Neural cell (in vitro differentiated cells): ENCODE data around the gene MAN2B2. TPM values are rescaled to one million over a fixed set of nuclear protein-coding genes. Genes with fewer than 3 reads are reported as not detected.

Experiments used
- H2AFZ ChIP-seq: fragments of 200-600, 300-800 bp; sonication (generic), shearing (Covaris generic); 2 replicates; pipeline ENCODE4 v1.6.0; 2014; ENCODE audit warnings: low read depth, mild to moderate bottlenecking, antibody characterized with exemption, low read length, moderate library complexity
- H3F3A ChIP-seq: fragments of 200-600 bp; shearing (Covaris generic); 2 replicates; pipeline ENCODE4 v1.6.1; 2016; ENCODE audit warnings: mild to moderate bottlenecking, moderate library complexity, mixed read lengths, antibody characterized with exemption, low read length; ENCODE audit not compliant: insufficient read depth, poor library complexity, severe bottlenecking
- H3K27ac ChIP-seq: fragments of 200-600, 300-800 bp; sonication (generic), shearing (Covaris generic); 2 replicates; pipeline ENCODE4 v1.5.1; 2014; ENCODE audit warnings: mild to moderate bottlenecking, low read length, moderate library complexity
- H3K27me3 ChIP-seq: fragments of 300-800, 200-600 bp; sonication (generic), shearing (Covaris generic); 2 replicates; pipeline ENCODE4 v1.6.0; 2014; ENCODE audit warnings: mild to moderate bottlenecking, low read depth, low read length, moderate library complexity; ENCODE audit not compliant: insufficient read depth
- H3K36me3 ChIP-seq: fragments of 300-800, 200-600 bp; sonication (generic), shearing (Covaris generic); 2 replicates; pipeline ENCODE4 v1.5.1; 2014; ENCODE audit warnings: mild to moderate bottlenecking, antibody characterized with exemption, low read length, moderate library complexity; ENCODE audit not compliant: insufficient read depth
- H3K4me2 ChIP-seq: fragments of 300-800, 200-600 bp; sonication (generic), shearing (Covaris generic); 2 replicates; pipeline ENCODE4 v1.6.0; 2014; ENCODE audit warnings: mild to moderate bottlenecking, low read length
- H3K4me3 ChIP-seq: fragments of 300-800, 200-600 bp; sonication (generic), shearing (Covaris generic); 2 replicates; pipeline ENCODE4 v1.5.1; 2014; ENCODE audit warnings: mild to moderate bottlenecking, low read length, moderate library complexity
- H3K79me2 ChIP-seq: fragments of 200-600 bp; shearing (Covaris generic); replicated peaks from 2 replicates; pipeline ENCODE4 v1.6.0; 2014; ENCODE audit warnings: mild to moderate bottlenecking, low read length, moderate library complexity; ENCODE audit not compliant: insufficient read depth
- H3K9ac ChIP-seq: fragments of 300-800, 200-600 bp; sonication (generic), shearing (Covaris generic); 2 replicates; pipeline ENCODE4 v1.6.1; 2016; ENCODE audit warnings: mild to moderate bottlenecking, low read length, mixed read lengths
- H3K9me2 ChIP-seq: fragments of 200-600 bp; shearing (Covaris generic); 2 replicates; pipeline ENCODE4 v1.6.1; 2016; ENCODE audit warnings: mild to moderate bottlenecking, low read length, mixed read lengths; ENCODE audit not compliant: insufficient read depth
- H3K9me3 ChIP-seq: fragments of 200-600, 300-800 bp; sonication (generic), shearing (Covaris generic); 2 replicates; pipeline ENCODE4 v1.6.1; 2016; ENCODE audit warnings: mild to moderate bottlenecking, mixed run types, low read length, moderate library complexity, mixed read lengths
- H4K20me1 ChIP-seq: fragments of 200-600 bp; shearing (Covaris generic); 2 replicates; pipeline ENCODE4 v1.6.1; 2016; ENCODE audit warnings: mild to moderate bottlenecking, mixed run types; ENCODE audit not compliant: insufficient read depth
- CTCF ChIP-seq: fragments of 450-650 bp; IDR thresholded peaks from 2 replicates; pipeline ENCODE4 v1.5.1; 2014; ENCODE audit warnings: antibody characterized with exemption, mild to moderate bottlenecking, moderate library complexity; ENCODE audit not compliant: poor library complexity, severe bottlenecking
- EP300 ChIP-seq: fragments of 450-650 bp; conservative IDR thresholded peaks from 2 replicates; pipeline ENCODE4 v1.6.1; 2014; ENCODE audit warnings: antibody characterized with exemption, mild to moderate bottlenecking, moderate library complexity; ENCODE audit not compliant: poor library complexity, severe bottlenecking
- EZH2 ChIP-seq: fragments of 200-600, 300-800 bp; shearing (Covaris generic), sonication (generic); IDR thresholded peaks from 2 replicates; pipeline ENCODE4 v1.6.1; 2014; ENCODE audit warnings: antibody characterized with exemption, low read length, borderline replicate concordance, mild to moderate bottlenecking; ENCODE audit not compliant: insufficient read depth, poor library complexity, severe bottlenecking
- MXI1 ChIP-seq: fragments of 450-650 bp; conservative IDR thresholded peaks from 2 replicates; pipeline ENCODE4 v1.6.1; 2014; ENCODE audit warnings: antibody characterized with exemption, mild to moderate bottlenecking; ENCODE audit not compliant: poor library complexity, severe bottlenecking
- POLR2AphosphoS5 ChIP-seq: IDR thresholded peaks from 2 replicates; pipeline ENCODE4 v1.6.1; 2012
- RAD21 ChIP-seq: fragments of 450-650 bp; conservative IDR thresholded peaks from 2 replicates; pipeline ENCODE4 v1.6.1; 2014; ENCODE audit warnings: antibody characterized with exemption, mild to moderate bottlenecking, moderate library complexity
- REST ChIP-seq: IDR thresholded peaks from 2 replicates; pipeline ENCODE4 v1.6.1; 2012; ENCODE audit warnings: borderline replicate concordance
- SMC3 ChIP-seq: fragments of 450-650 bp; conservative IDR thresholded peaks from 2 replicates; pipeline ENCODE4 v1.6.1; 2014; ENCODE audit warnings: antibody characterized with exemption, mild to moderate bottlenecking, moderate library complexity; ENCODE audit not compliant: poor library complexity
- TAF1 ChIP-seq: IDR thresholded peaks from 2 replicates; pipeline ENCODE4 v1.6.1; 2012; ENCODE audit warnings: low read depth
- polyA plus RNA-seq: library from polyadenylated mRNA; depleted of rRNA; stranded (reverse); fragments of >200 nt; gene quantifications from 2 replicates; pipeline ENCODE4 v1.2.3, GENCODE V29; 2014

Gene MAN2B2
- polyA plus RNA-seq, 1 donor from 2014 or later, result 7.5 TPM

GRCh38 chr4:6526156-6526555, 48.8 kb upstream of the MAN2B2 start:
- no peaks in the 10 kb centered on the region for H3K9me3 ChIP-seq
- no peak overlapping the region for H3K27ac ChIP-seq
- no peak overlapping the region for H3K4me3 ChIP-seq
- H3K27me3 ChIP-seq, result no peaks in the 10 kb centered on the region
- no peaks in the 10 kb centered on the region for H3K36me3 ChIP-seq
- no peak overlapping the region for H2AFZ ChIP-seq
- H4K20me1 ChIP-seq, result no peaks in the 10 kb centered on the region
- no peak overlapping the region for H3K4me2 ChIP-seq
- H3K79me2 ChIP-seq, result no peaks in the 10 kb centered on the region
- H3F3A ChIP-seq, result no peaks in the 10 kb centered on the region
- no peak for TF ChIP-seq EZH2
- no peak for TF ChIP-seq POLR2AphosphoS5
- no peak for TF ChIP-seq RAD21
- TF ChIP-seq CTCF, result no peak
- no peak for TF ChIP-seq MXI1
- no peak for TF ChIP-seq SMC3
- no peak for TF ChIP-seq REST
- no peak for TF ChIP-seq EP300
- TF ChIP-seq TAF1, result no peak
- H3K9ac ChIP-seq, result no peak overlapping the region
- H3K9me2 ChIP-seq, result no peaks in the 10 kb centered on the region

- H3F3A ChIP-seq, result no peaks in the 10 kb centered on the region
- H3K4me2 ChIP-seq, result no peak overlapping the region
- peak overlapping the region; percentile 8 for H3K27ac ChIP-seq
- no peak for TF ChIP-seq EZH2
- TF ChIP-seq MXI1, result no peak
- TF ChIP-seq SMC3, result no peak
- no peak for TF ChIP-seq EP300
- no peak for TF ChIP-seq TAF1
- TF ChIP-seq POLR2AphosphoS5, result no peak
- no peak for TF ChIP-seq CTCF
- TF ChIP-seq REST, result no peak
- no peak for TF ChIP-seq RAD21
- no peak overlapping the region for H3K4me3 ChIP-seq
- no peaks in the 10 kb centered on the region for H3K36me3 ChIP-seq
- H3K27me3 ChIP-seq, result no peaks in the 10 kb centered on the region
- H3K9me3 ChIP-seq, result no peaks in the 10 kb centered on the region
- no peak overlapping the region for H2AFZ ChIP-seq
- H3K79me2 ChIP-seq, result no peaks in the 10 kb centered on the region
- no peak overlapping the region for H3K9ac ChIP-seq
- no peaks in the 10 kb centered on the region for H3K9me2 ChIP-seq
- H4K20me1 ChIP-seq, result no peaks in the 10 kb centered on the region
Observed at GRCh38 chr4:6526671-6527091, 48.3 kb upstream of the MAN2B2 start.
